Fibroblast of villous mesenchyme (primary cell): ENCODE measurements around the gene ACYP2. TPM values are rescaled to one million over a fixed set of nuclear protein-coding genes. Genes with fewer than 3 reads are reported as not detected.

Experiments
- DNase-seq: peaks from one replicate; pipeline ENCODE4 v3.0.0-alpha.2; 2010; ENCODE audit warnings: low read depth
- H3K4me3 ChIP-seq: 2 replicates; pipeline ENCODE4 v1.5.1; 2011; ENCODE audit warnings: low read depth, mild to moderate bottlenecking, low read length
- total RNA-seq: library from RNA; depleted of rRNA; stranded (reverse); fragments of >200 nt; gene quantifications from 2 replicates; pipeline ENCODE4 v1.2.3, GENCODE V29; 2012
- TF ChIP-seq, protein P1 (sequence below): IDR thresholded peaks from 2 replicates; pipeline ENCODE4 v1.5.1; 2012; ENCODE audit warnings: low read depth, mild to moderate bottlenecking, low read length; ENCODE audit not compliant: insufficient read depth

ACYP2 gene
- total RNA-seq, 1 donor, result 16.0 TPM

- peak overlapping the region; percentile 72 for H3K4me3 ChIP-seq
- no peak for DNase-seq
- TF ChIP-seq, protein P1, sequence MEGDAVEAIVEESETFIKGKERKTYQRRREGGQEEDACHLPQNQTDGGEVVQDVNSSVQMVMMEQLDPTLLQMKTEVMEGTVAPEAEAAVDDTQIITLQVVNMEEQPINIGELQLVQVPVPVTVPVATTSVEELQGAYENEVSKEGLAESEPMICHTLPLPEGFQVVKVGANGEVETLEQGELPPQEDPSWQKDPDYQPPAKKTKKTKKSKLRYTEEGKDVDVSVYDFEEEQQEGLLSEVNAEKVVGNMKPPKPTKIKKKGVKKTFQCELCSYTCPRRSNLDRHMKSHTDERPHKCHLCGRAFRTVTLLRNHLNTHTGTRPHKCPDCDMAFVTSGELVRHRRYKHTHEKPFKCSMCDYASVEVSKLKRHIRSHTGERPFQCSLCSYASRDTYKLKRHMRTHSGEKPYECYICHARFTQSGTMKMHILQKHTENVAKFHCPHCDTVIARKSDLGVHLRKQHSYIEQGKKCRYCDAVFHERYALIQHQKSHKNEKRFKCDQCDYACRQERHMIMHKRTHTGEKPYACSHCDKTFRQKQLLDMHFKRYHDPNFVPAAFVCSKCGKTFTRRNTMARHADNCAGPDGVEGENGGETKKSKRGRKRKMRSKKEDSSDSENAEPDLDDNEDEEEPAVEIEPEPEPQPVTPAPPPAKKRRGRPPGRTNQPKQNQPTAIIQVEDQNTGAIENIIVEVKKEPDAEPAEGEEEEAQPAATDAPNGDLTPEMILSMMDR, result no peak
These were observed 214.2 kb downstream of the ACYP2 start for GRCh38 chr2:54329482-54330161.

- peak; percentile 93 for DNase-seq
- TF ChIP-seq, protein P1, result no peak
- peak overlapping the region; percentile 72 for H3K4me3 ChIP-seq
These were observed 214.9 kb downstream of the ACYP2 start for GRCh38 chr2:54330162-54330925.

DNA sequence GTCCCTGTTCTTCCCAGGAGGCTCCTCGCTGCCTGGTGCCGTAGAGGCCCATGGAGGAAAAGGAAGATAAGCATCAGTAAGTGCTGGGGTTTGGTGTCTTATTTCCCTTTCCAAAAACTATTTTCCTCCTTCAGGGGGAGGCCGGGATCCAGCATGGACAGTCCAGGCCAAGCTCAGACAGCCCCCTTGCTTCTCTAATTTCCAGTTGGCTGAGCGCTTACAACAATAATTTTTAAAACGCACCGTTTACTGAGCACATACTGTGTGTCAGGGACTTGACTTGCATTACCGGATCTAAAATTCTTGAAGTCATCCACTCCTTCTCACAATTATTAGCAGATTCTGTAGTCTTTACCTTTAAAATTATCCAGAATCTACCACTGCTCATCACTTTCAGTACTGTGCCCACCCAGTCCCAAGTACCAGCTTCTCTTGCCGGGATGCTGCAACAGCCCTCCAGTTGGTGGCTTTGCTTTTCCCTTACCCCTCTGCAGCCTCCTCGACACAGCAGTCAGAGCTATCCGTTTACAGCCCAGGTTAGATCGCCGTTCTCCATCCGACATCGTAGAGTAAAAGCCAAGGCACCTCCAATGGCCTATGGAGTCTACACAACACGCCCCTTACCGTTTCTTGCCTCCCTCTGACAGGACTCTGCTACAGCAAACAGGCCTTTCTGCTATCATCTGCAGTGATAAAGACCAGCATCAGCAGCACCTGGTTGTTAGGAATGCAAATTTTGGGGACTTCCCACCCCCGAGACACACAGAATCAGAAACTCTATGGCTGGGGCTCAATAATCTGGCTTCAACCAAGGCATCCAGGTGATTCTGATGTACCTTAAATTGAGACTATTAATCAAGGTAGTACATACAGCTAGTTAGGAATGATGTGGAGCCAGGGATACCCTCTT lies 215.8 kb downstream of the ACYP2 start:
- no peak for DNase-seq
- TF ChIP-seq, protein P1, result no peak
- H3K4me3 ChIP-seq, result peak overlapping the region; percentile 72

DNA sequence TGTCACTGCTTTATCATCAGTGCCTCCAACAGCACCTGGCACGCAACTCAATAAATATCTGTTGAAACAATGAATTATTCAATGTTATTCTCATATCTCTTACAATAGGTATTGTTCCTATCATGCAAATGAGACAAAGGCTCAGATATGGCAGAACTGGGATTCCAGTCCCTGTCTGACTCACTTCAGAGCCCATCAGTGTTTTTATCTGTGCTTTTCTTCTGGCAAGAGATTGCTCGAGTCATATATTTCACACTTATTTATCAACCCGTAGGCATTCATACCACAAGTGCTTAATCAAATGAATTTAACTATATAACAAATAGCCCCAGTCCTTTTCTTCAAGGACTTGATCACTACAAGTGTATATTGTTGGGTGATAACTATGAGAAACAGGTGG lies 217.0 kb downstream of the ACYP2 start:
- no peak overlapping the region for H3K4me3 ChIP-seq
- no peak for DNase-seq
- TF ChIP-seq, protein P1, result no peak

DNA sequence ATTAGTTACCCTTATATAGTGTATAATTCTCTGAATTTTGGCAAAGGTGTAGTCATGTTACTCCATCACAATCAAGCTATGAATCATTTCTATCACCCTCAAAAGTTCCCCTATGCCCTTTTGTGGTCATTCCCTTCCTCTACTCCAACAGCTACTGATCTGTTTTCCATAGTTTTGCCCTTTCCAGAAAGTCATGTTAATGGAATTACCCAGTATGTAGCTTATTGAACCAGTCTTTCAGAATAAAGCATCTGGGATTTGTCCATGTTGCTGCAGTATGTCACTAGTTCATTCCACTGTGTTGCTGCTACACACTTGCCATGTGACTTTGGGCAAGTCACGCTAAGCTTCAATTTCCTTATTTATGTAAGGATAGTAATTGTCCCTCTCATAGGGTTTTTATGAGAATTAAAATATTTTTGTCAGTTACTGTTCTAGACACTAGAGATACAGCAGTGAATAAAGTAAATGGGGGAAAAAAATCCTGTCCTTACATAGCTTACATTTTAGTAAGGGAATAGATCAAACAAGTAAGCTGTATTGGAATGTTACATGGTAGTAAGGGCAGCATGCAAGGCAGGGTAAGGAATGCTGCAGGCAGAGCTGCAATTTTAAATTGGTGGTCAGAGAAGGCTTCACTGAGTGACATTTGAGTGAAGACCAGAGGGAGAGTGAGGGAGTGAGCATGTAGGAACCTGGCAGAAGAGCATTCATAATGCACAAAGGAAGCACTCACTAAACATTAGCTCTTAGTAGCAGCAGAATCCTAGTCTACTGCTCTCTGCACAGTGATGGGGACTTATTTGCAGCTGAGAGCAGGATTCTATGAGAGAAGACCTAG lies 220.9 kb downstream of the ACYP2 start:
- TF ChIP-seq, protein P1, result no peak
- DNase-seq, result peak; percentile 68
- H3K4me3 ChIP-seq, result no peak overlapping the region

- H3K4me3 ChIP-seq, result no peak overlapping the region
- TF ChIP-seq, protein P1, result no peak
- no peak for DNase-seq
These were observed 221.5 kb downstream of the ACYP2 start for GRCh38 chr2:54336977-54337255.
